IMR-90 (cell line): ENCODE results near the gene HLA-E.

Experiments
- BHLHE40 ChIP-seq: fragments of 150-350 bp; IDR thresholded peaks from 2 replicates; pipeline ENCODE4 v1.6.1; 2016; ENCODE audit warnings: mild to moderate bottlenecking, low read depth, low read length
- CEBPB ChIP-seq: IDR thresholded peaks from 2 replicates; pipeline ENCODE4 v1.6.1; 2012; ENCODE audit warnings: low read depth, low read length, improper control_type of control experiment
- MXI1 ChIP-seq: IDR thresholded peaks from 2 replicates; pipeline ENCODE4 v1.6.1; 2012; ENCODE audit warnings: low read depth, mild to moderate bottlenecking, low read length, moderate library complexity, borderline replicate concordance
- POLR2A ChIP-seq: IDR thresholded peaks from 2 replicates; pipeline ENCODE4 v1.6.1; 2012; ENCODE audit warnings: mild to moderate bottlenecking, low read depth, low read length
- RAD21 ChIP-seq: IDR thresholded peaks from 2 replicates; pipeline ENCODE4 v1.6.1; 2012; ENCODE audit warnings: low read length, improper control_type of control experiment
- TF ChIP-seq, protein P1 (sequence below): conservative IDR thresholded peaks from 2 replicates; pipeline ENCODE4 v1.5.1; 2012; ENCODE audit warnings: mild to moderate bottlenecking, low read depth, low read length, improper control_type of control experiment
- TF ChIP-seq, protein P2 (sequence below): fragments of 150-350 bp; IDR thresholded peaks from 2 replicates; pipeline ENCODE4 v1.6.1; 2017; ENCODE audit warnings: mild to moderate bottlenecking, antibody characterized with exemption, low read length, low read depth
- TF ChIP-seq, protein P3 (sequence below): fragments of 150-350 bp; IDR thresholded peaks from 2 replicates; pipeline ENCODE4 v1.6.1; 2016; ENCODE audit warnings: low read depth, mild to moderate bottlenecking, low read length, moderate library complexity, borderline replicate concordance

- TF ChIP-seq, protein P1, sequence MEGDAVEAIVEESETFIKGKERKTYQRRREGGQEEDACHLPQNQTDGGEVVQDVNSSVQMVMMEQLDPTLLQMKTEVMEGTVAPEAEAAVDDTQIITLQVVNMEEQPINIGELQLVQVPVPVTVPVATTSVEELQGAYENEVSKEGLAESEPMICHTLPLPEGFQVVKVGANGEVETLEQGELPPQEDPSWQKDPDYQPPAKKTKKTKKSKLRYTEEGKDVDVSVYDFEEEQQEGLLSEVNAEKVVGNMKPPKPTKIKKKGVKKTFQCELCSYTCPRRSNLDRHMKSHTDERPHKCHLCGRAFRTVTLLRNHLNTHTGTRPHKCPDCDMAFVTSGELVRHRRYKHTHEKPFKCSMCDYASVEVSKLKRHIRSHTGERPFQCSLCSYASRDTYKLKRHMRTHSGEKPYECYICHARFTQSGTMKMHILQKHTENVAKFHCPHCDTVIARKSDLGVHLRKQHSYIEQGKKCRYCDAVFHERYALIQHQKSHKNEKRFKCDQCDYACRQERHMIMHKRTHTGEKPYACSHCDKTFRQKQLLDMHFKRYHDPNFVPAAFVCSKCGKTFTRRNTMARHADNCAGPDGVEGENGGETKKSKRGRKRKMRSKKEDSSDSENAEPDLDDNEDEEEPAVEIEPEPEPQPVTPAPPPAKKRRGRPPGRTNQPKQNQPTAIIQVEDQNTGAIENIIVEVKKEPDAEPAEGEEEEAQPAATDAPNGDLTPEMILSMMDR: no peak
- TF ChIP-seq, protein P2, sequence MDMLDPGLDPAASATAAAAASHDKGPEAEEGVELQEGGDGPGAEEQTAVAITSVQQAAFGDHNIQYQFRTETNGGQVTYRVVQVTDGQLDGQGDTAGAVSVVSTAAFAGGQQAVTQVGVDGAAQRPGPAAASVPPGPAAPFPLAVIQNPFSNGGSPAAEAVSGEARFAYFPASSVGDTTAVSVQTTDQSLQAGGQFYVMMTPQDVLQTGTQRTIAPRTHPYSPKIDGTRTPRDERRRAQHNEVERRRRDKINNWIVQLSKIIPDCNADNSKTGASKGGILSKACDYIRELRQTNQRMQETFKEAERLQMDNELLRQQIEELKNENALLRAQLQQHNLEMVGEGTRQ: no peak
- no peak for TF ChIP-seq POLR2A
- no peak for TF ChIP-seq CEBPB
- TF ChIP-seq, protein P3, sequence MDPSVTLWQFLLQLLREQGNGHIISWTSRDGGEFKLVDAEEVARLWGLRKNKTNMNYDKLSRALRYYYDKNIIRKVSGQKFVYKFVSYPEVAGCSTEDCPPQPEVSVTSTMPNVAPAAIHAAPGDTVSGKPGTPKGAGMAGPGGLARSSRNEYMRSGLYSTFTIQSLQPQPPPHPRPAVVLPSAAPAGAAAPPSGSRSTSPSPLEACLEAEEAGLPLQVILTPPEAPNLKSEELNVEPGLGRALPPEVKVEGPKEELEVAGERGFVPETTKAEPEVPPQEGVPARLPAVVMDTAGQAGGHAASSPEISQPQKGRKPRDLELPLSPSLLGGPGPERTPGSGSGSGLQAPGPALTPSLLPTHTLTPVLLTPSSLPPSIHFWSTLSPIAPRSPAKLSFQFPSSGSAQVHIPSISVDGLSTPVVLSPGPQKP: no peak
- TF ChIP-seq MXI1: no peak
- TF ChIP-seq BHLHE40: no peak
- no peak for TF ChIP-seq RAD21
Measured at GRCh38 chr6:30441171-30441570, 48.1 kb upstream of the HLA-E start.
